ENCODE data around the gene TMEM178B.

GRCh38 chr7:141416650-141417270, 342.9 kb downstream of the TMEM178B start:
- TF ChIP-seq CTCF (IDR thresholded peaks at IDR 0.05) = no peak
- no peak for TF ChIP-seq EZH2 (IDR thresholded peaks at IDR 0.05; ENCODE audit: borderline replicate concordance, insufficient read depth, low read depth, low read length, poor library complexity, severe bottlenecking)

Data from B cell (primary cell).